Gastroesophageal sphincter (tissue), 3 donors: ENCODE data around the gene IFT122.

Experiments used
- POLR2A ChIP-seq, 2 donors: fragments of 450-650 bp; IDR thresholded peaks; one replicate each; pipeline ENCODE4 v1.6.1; 2017; ENCODE audit warnings: antibody characterized with exemption in 2 of 2, mild to moderate bottlenecking in 2 of 2, moderate library complexity in 1 of 2
- POLR2AphosphoS5 ChIP-seq: sonication (generic); formaldehyde crosslinking; IDR thresholded peaks from one replicate; pipeline ENCODE4 v1.6.1; 2017; ENCODE audit warnings: antibody characterized with exemption
- TF ChIP-seq, protein P1 (sequence below), 4 experiments: fragments of 200-600 bp in 2 of 4; fragments of 450-650 bp in 2 of 4; sonication (generic) in 1 of 4; IDR thresholded peaks; one replicate each; pipeline ENCODE4 v1.5.1; 2017 to 2019; ENCODE audit warnings: antibody characterized with exemption in 4 of 4, mild to moderate bottlenecking in 2 of 4, moderate library complexity in 2 of 4

DNA sequence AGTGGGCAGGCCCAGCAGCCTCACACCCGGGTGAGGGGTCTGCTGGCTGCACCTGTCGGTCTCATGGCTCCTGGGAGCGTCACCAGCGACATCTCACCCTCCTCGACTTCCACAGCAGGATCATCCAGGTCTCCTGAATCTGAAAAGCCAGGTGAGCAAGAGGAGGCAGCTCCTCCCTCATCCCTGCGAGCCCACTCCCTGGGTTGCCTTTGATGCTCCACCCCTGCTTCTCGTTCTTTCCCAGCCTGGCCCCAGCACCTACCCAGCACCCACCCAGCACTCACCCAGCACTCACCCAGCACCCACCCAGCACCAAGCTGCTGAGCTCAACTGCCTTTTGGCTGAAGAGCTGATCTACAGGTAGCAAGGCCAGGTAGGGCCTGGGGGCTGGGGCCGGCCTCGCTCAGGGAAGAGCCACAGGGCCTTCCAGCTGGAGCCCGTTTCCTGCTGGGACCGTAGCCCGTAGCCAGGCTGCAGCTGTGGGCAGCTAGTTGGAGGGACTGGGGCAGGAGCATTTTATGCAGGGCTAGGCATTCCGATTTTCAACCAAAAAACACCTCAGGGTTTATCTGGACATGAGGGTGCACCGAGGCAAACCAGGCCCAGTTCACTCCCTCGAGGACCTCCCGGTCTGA is 103.2 kb downstream of the IFT122 start, which contains the start of gene H1-8:
- TF ChIP-seq, protein P1, sequence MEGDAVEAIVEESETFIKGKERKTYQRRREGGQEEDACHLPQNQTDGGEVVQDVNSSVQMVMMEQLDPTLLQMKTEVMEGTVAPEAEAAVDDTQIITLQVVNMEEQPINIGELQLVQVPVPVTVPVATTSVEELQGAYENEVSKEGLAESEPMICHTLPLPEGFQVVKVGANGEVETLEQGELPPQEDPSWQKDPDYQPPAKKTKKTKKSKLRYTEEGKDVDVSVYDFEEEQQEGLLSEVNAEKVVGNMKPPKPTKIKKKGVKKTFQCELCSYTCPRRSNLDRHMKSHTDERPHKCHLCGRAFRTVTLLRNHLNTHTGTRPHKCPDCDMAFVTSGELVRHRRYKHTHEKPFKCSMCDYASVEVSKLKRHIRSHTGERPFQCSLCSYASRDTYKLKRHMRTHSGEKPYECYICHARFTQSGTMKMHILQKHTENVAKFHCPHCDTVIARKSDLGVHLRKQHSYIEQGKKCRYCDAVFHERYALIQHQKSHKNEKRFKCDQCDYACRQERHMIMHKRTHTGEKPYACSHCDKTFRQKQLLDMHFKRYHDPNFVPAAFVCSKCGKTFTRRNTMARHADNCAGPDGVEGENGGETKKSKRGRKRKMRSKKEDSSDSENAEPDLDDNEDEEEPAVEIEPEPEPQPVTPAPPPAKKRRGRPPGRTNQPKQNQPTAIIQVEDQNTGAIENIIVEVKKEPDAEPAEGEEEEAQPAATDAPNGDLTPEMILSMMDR (IDR thresholded peaks at IDR 0.05): no peak
- no peak for TF ChIP-seq POLR2AphosphoS5
- no peak for TF ChIP-seq POLR2A (IDR thresholded peaks at IDR 0.05)
